HG03354 (cell line): ENCODE measurements around the gene TSHR.

ENCODE experiments used
- ATAC-seq: cut with Tn5 transposase; IDR thresholded peaks from one replicate; pipeline ENCODE4 v1.9.1; 2021; ENCODE audit warnings: mild to moderate bottlenecking; ENCODE audit not compliant: unreplicated experiment, poor library complexity, severe bottlenecking

The TSHR gene

DNA sequence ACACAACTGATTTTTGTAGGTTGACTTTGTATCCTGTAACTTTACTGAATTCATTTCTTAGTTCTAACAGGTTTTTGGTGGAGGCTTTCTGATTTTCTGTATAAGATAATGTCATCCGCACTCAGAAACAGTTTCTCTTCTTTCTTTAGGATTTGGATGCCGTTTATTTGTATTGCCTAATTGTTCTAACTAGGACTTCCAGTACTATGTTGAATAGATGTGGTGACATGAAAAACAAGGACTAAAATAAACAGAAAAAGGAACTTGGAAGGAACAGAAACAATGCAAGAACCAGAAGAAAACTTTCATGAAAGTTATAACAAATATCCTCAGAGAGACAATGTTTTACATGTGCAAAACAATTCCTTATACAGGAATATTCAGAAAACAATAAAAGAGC lies 165.1 kb downstream of the TSHR start:
- ATAC-seq, result no peak

DNA sequence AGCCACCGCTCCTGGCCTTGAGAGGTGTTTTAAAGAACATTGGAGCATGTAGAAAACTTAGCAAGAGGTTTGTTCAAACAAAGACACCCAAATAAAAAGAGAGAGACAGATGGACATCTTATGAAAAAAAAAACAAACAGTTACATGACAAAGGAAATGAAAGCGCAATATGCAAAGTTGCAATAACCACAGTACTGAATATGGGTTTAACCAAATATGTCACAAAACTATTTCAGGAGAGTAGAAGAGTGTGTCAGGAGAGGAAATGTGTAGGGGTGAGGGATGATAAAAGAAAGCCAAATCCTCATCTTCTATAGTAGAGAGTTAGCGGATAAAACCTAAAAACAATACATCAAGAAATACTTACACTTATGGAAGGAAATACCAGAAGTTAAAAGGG lies 166.9 kb downstream of the TSHR start:
- ATAC-seq, result peak; percentile 100

DNA sequence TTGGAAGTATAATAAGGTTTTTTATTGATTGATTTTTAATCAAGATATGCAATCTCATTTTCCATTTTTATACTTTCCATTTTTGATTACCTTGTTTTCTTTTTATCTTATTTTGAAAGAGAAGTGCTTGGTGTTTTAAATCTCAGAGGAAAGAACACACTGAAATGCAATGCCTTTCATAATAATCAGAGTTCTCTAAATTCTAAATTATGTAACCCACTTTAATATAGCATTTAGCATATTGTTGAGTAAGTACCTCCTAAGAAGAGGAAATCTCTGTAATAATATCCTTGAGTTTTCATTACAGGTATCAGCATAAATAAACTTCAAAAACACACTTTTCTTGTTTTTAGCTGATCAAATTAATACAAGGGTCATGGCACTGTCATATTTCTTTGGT lies 168.4 kb downstream of the TSHR start:
- ATAC-seq, result no peak

DNA sequence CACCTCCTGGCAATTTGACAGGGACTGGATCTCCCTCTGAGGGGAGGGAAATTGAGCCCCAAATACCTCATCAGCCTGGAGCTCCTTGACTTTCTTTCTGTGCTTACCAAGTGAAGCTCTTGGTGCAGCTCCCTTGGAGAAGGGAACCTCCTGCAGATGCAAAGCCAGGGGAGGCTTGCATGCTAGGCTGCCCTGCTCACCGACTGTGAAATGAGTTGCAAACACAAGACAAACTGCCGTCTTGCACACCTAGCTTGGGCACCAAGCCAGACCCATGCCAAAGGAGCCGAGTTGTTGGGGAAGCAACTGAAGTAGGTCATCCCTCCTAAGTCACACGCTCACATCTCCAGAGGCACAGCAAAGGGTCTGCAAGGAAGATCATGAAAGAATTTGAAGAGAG lies 170.1 kb downstream of the TSHR start:
- ATAC-seq, result no peak

DNA sequence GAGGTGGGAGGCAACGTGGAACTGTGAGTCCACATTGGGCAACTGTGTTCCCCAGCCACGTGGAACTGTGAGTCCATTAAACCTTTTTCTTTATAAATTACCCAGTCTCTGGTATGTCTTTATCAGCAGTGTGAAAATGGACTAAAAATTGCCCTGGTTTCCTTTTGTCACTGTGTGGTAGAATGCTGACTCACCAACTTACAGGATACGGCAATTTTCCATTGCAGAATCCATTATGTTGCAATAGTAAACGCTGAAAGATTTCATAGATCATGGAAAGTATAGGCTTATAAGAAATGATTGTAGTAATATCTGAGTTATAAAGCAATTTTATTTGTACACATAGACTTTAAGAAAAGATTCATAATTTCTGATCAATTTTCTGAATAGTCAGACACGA lies 172.4 kb downstream of the TSHR start:
- no peak for ATAC-seq

DNA sequence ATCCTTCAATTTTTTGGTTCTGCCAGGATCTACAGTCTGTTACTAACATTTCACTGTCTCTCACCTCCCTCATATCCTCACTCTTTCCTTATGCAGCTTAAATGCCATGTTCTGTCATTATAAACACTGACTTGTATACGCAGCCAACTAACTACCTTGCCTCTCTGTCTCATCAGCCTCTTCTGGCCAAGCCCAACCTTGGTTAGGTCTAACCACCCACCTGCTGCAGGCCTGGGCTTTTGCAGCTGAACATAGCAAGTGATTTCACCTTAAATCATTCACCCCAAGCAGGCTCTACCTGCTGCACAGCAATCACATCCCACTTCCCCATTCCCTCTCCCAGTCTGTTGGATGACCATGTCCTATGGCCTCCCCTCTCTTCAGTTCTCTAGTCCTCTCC lies 173.8 kb downstream of the TSHR start:
- no peak for ATAC-seq

DNA sequence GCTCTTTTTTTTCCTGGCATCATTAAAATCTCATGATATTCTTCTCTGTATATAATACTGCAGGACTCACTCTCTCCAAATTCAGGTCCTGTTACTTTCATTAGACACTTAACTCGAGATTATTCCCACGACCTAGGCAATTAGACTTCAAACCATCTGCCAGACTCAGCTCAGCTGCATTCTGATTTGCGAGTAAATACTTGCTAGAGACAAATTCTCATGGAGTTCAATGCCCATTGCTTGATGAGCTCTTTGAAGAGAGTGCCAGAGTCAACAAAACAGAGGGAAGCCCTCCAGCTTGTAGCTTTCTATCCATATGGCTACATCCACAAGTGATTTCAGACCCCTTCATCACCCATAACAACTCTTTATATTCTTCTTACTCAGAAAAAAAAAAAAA lies 177.0 kb downstream of the TSHR start:
- ATAC-seq, result no peak

DNA sequence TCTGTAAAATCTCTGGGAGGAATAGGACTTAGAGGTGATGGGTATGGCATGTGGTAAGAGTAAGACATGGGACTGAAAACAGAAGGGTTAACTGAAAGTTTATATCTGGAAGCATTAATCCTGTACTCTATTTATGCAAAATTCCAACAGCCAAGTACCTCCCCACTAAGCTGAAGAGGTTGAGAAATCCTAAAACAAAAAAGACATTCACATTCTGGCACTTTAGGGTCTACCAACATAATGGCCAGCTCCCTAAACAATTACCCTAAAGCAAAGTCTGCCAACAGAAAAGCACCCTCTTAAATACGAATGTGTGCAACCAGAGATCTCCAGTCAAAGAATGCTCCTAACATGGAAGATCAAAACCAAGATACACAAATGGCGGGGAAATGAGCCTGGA lies 178.0 kb downstream of the TSHR start:
- ATAC-seq, result no peak

DNA sequence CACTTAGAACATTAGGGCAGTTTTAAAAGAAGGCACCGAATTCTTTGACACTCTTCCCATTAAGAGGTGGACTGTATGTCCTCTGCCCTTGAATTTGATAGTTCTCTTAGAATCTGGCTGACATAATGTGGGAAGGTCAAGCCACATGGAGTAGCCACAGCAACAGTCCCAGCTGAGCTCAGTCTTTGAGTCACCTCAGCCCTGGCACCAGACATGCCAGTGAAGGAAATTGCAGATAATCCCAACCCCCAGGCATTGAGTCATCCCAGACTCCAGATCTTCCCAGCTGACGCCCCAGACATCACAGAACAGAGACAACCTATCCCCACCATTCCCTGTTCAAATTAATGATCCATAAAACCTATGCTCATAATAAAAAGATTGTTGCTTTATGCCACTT lies 181.9 kb downstream of the TSHR start:
- ATAC-seq, result no peak

DNA sequence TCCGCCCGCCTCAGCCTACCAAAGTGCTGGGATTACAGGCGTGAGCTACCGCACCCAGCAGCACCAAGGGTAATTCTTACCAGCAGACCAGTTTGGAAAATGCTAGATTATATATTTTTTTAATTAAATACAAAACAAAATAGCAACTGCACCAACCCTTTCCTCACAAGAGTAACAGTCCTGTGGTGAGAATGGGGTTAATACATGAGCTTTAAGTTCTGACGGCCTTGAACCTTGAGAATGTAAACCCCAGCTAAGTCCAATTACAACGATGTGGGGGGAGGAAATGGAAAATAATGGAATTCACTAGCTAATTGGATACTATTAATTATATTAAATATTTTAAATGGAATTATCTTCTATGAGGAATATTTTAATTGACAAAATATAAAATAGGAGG lies 183.0 kb downstream of the TSHR start:
- no peak for ATAC-seq

DNA sequence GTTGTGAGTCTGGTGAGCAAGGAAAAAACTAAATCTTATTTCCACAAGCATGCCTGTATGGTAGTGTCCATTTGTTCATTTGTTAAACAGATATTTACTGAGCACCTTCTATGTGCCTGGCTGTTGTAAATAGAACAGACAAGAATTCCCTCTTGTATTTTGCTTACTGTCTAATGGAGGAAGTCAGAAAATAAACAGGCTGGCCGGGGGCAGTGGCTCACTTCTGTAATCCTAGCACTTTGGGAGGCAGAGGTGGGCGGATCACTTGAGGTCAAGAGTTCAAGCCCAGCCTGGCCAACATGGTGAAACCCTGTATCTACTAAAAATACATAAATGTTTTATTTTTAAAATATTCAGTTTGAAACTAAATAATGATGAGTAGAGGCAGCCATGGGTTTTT lies 186.0 kb downstream of the TSHR start:
- no peak for ATAC-seq

DNA sequence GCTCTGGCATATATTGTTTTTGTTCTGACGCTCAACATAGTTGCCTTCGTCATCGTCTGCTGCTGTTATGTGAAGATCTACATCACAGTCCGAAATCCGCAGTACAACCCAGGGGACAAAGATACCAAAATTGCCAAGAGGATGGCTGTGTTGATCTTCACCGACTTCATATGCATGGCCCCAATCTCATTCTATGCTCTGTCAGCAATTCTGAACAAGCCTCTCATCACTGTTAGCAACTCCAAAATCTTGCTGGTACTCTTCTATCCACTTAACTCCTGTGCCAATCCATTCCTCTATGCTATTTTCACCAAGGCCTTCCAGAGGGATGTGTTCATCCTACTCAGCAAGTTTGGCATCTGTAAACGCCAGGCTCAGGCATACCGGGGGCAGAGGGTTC lies 188.4 kb downstream of the TSHR start:
- no peak for ATAC-seq

DNA sequence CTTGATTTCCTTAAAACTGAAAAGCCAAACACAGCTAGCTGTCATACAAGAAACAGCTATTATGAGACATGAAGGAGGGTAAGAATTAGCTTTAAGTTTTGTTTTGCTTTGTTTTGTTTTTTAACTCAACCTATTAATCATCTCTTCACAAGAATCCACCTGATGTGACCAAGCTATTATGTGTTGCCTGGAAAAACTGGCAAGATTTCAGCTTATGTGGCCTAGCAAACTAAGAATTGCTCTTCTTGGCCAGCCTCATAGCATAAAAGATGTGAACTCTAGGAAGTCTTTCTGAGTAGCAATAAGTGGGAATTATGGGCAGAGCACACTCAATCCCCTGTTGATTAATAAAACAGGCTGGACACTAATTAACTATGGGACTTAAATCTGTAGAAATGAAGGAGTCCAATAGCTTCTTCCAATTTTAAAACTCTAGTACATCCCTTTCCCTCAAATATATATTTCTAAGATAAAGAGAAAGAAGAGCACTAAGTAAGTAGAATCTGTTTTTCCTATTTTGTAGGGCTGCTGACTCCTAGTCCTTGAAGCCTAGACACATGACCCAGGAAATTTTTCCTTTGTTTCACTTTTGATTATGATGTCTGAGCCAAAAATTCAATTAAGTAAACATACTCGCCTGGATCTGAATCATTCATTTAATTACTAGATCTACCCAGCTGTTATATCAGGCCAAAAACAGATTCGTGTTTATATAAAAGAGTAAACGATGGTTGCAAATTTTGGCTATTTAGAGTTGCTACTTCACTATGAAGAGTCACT lies 189.6 kb downstream of the TSHR start:
- no peak for ATAC-seq

DNA sequence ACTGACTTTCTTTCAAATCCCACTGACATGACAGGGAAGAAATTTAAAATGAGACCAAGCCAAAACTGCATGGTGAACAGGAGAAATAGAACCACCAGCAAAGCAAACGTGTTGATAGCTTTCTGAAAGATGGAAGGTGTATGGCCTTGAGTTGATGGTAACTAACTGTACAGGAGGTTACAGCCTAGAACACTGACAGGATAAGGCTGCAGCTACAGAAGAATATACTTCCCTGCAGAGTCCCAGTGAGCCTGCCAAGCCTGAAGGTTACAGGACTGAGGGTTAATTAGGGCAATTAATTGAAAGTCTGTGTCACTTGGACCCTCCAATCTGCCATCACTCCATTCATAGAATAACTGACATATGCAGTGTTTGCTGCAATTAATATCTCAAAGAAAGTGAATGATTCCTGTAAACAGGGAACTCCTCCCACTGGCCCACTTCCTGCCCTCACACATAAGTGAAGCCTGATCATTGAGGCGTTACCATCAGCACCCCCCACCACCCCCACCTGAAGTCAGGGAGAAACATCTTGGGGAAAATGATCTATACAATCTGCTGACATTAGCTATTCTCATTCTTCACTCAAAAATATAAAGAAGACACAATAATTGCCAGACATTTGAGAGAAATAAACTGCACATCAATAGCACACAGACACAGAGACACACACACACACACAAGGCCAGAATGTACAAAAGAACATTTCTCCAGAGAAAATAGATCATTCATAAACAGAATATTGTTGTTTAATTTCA lies 191.9 kb downstream of the TSHR start:
- ATAC-seq, result peak; percentile 73

DNA sequence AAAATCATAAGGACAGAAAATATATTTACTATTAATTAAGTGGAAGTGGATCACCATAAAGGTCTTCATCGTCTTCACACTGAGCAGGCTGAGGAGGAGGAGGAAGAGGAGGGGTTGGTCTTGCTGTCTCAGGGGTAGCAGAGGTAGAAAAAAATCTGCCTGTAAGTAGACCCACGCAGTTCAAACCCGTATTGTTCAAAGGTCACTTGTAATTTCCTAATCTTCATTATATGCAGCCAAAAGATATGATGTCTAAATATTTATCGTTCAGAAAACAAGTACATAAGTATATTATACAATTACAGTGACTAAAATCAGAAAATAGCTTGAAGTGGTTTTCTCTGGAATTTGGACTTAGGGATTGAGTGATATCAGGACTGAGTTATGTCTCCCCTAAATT lies 193.2 kb downstream of the TSHR start:
- ATAC-seq, result no peak

DNA sequence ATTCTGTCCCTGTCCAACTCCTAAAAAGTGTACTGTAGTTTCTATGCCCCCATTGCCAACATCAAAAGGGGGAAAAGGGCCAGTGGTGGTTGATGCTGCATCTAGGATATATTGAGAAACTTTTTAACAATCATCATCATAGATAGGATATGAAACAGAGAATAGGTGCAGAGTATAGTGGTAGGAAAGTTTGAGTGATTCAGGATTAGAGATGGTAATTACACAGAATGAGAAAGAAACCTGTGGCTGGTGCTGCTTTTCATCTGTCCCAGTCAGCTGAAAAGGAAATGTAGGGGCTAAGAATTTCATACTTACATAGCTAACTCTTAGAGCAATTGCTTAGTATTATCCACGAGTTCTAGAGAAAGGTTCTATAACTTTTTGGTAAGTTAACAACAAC lies 197.8 kb downstream of the TSHR start:
- ATAC-seq, result peak; percentile 62

DNA sequence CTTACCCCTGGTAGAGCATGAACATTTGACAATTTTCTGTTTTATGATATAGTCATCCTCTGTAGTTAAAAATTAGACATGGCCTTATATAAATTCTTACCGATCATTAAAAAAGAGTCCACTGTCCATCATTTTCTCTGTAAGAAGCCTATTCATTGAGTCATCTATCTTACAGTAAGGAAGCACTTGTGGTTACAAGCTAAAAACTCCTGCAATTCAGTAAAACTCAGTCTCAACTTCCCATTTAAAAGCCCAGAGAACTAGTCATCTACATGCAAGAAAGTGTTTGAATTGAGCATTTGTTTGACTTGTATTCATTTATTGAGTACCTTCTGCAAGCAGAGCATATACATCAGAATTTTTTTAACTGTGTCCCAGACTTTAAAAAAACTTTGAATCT lies 202.0 kb downstream of the TSHR start:
- no peak for ATAC-seq

DNA sequence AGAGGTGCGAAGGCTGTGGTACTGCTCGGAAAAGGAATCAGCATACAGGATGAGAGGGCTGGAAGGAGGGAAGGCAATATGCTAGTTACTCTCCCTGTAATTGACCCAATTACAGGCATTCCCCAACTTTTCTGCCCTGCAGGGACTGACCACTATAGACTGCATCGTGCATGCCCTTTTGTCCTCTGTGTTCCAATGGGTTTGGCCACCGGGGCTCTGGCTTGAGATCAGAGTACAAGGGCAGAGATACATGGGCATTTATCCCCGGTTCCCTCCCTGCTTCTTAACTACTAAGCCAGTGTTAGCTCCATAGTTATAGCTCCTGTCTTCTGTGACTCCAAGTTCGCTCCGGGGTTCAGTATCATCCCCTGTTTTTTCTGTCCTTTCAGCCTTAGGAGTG lies 205.7 kb downstream of the TSHR start:
- ATAC-seq, result no peak

DNA sequence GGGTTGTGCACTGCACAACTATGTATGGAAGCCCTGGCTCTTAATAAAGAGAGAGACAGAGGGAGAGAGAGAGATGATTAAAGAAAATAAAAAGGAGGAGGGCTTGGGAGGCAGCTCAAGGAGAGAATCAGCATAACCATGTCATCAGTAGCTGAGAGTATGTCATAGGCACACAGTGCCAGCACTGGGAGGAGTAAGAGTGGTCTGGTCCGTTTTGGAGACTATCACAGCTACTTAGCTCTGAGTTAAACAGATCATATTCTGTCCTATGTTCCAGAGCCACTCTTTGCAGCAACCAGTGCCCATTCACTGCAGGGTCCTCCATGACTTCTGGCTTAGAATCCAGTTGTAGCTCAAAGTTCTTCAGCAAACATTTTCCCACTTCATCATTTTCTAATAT lies 206.3 kb downstream of the TSHR start:
- ATAC-seq, result no peak

DNA sequence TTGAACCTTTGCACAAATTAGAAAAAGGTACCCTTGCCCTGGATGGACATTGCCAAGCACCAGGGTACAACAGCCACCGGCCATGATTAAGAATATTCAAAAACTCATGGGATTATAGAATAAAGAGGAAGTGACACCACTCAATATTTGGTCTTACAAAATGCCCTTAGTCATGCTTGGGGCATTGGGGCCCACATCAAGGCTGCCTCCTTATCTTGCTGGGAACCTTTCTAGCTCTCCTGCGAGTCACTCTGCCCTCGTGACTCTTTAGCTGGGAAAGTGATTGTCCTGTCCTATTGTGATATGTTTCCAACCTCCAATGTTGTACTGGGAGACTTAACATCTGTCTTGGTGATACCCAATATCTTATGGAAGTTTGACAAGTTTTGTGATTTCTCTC lies 207.5 kb downstream of the TSHR start:
- no peak for ATAC-seq

DNA sequence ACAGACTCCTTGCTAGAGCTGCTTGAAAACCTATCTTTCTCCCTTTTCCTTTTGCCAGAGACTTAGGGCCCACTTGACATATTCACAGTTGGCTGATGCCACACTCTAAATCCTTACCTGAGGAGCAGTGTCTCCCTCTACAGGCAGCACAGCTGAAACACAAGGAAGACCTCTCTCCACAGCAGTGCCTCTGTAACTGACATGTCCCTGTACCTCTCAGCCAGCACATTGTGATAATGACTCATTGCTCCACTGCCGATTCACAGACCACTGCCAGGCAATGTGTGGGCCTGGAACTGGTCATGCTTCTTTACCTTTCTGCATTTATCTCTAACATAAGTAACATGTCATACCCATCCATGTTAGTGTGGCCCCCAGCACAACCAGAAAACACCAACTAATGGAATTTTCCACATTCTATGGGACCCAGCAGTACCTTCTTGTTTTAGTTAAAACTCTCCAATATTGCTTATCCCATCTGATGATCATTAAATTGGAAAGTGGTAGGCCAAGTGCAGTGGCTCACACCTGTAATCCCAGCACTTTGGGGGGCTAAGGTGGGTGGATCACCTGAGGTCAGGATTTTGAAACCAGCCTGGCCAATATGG lies 208.8 kb downstream of the TSHR start:
- peak; percentile 90 for ATAC-seq
